SK-N-SH (cell line): ENCODE data around the gene RAB26. TPM values are rescaled to one million over a fixed set of nuclear protein-coding genes. Genes with fewer than 3 reads are reported as not detected.

Experiments
- CTCF ChIA-PET: fragments of 300-600, 350-600 bp; formaldehyde crosslinking; extraction: SDS; loops from one replicate; lab custom pipeline; 2021; lab: Yijun Ruan, JAX
- POLR2A ChIA-PET: fragments of 350-600 bp; sonication (Branson Sonifier 250); formaldehyde crosslinking; extraction: SDS; loops from one replicate; lab custom pipeline; 2020; ENCODE audit warnings: antibody characterized with exemption, inconsistent platforms; lab: Yijun Ruan, JAX
- DNase-seq: peaks from one replicate; pipeline ENCODE4 v3.0.0; 2012
- H2AFZ ChIP-seq: fragments of 200-600 bp; sonication (generic); 2 replicates; pipeline ENCODE4 v1.8.1; 2016; ENCODE audit warnings: antibody characterized with exemption, mild to moderate bottlenecking, low read depth
- H3F3A ChIP-seq: fragments of 200-600 bp; sonication (generic); replicated peaks from 2 replicates; pipeline ENCODE3; 2016; ENCODE audit warnings: antibody characterized with exemption, mild to moderate bottlenecking; ENCODE audit not compliant: insufficient read depth
- H3K27ac ChIP-seq, 2 experiments: fragments of 200-500 bp in 1 of 2; fragments of 200-600 bp in 1 of 2; sonication (Bioruptor generic) in 1 of 2; sonication (generic), shearing (Covaris generic) in 1 of 2; 2 replicates each; pipeline versions ENCODE4 v1.5.1 to v1.6.1; 2014 to 2016; ENCODE audit warnings: low read depth in 2 of 2, inconsistent platforms in 1 of 2, low read length in 1 of 2, mild to moderate bottlenecking in 1 of 2, mixed read lengths in 1 of 2
- H3K27me3 ChIP-seq: fragments of 200-600 bp; sonication (generic), shearing (Covaris generic); 2 replicates; pipeline ENCODE4 v1.6.1; 2016; ENCODE audit warnings: mixed run types; ENCODE audit not compliant: insufficient read depth
- H3K36me3 ChIP-seq, 2 experiments: fragments of 200-500 bp in 1 of 2; fragments of 200-600 bp in 1 of 2; sonication (Bioruptor generic) in 1 of 2; sonication (generic) in 1 of 2; replicated peaks in 1 of 2; 2 replicates each; pipeline versions ENCODE3 to v1.5.1; 2014 to 2016; ENCODE audit warnings: low read length in 1 of 2, mild to moderate bottlenecking in 1 of 2; ENCODE audit not compliant: insufficient read depth in 2 of 2, control insufficient read depth in 1 of 2
- H3K4me1 ChIP-seq, 2 experiments: fragments of 200-500 bp in 1 of 2; fragments of 200-600 bp in 1 of 2; sonication (Bioruptor generic) in 1 of 2; sonication (generic), shearing (Covaris generic) in 1 of 2; 2 replicates each; pipeline versions ENCODE4 v1.5.1 to v1.6.1; 2014 to 2016; ENCODE audit warnings: low read depth in 1 of 2, low read length in 1 of 2, mixed run types in 1 of 2; ENCODE audit not compliant: insufficient read depth in 2 of 2, control insufficient read depth in 1 of 2
- H3K4me2 ChIP-seq: fragments of 200-600 bp; sonication (generic), shearing (Covaris generic); 2 replicates; pipeline ENCODE4 v1.6.1; 2017; ENCODE audit warnings: mixed run types
- H3K4me3 ChIP-seq, 2 experiments: fragments of 200-500 bp in 1 of 2; fragments of 200-600 bp in 1 of 2; sonication (Bioruptor generic) in 1 of 2; sonication (generic), shearing (Covaris generic) in 1 of 2; 2 replicates each; pipeline versions ENCODE4 v1.5.1 to v1.8.1; 2014 to 2016; ENCODE audit warnings: low read depth in 2 of 2, inconsistent platforms in 1 of 2, low read length in 1 of 2, mild to moderate bottlenecking in 1 of 2, mixed read lengths in 1 of 2, moderate library complexity in 1 of 2
- H3K79me2 ChIP-seq: fragments of 200-600 bp; sonication (generic); 2 replicates; pipeline ENCODE4 v1.8.1; 2017; ENCODE audit warnings: mild to moderate bottlenecking; ENCODE audit not compliant: insufficient read depth
- H3K9ac ChIP-seq: fragments of 200-600 bp; sonication (generic); 2 replicates; pipeline ENCODE4 v1.6.1; 2017; ENCODE audit warnings: mixed run types
- H3K9me2 ChIP-seq: fragments of 200-600 bp; sonication (generic); 2 replicates; pipeline ENCODE4 v1.6.1; 2017; ENCODE audit warnings: mixed run types
- H3K9me3 ChIP-seq: fragments of 200-600 bp; sonication (generic); 2 replicates; pipeline ENCODE4 v1.6.1; 2017; ENCODE audit warnings: mixed run types, mild to moderate bottlenecking, moderate library complexity
- H4K20me1 ChIP-seq: fragments of 200-600 bp; sonication (generic); 2 replicates; pipeline ENCODE4 v1.6.1; 2017; ENCODE audit warnings: mild to moderate bottlenecking, mixed run types; ENCODE audit not compliant: insufficient read depth
- ELF1 ChIP-seq: IDR thresholded peaks from 2 replicates; pipeline ENCODE4 v1.4.0; 2012
- EP300 ChIP-seq, 2 experiments: IDR thresholded peaks; 2 replicates each; pipeline versions ENCODE4 v1.4.0 to v1.6.1; 2012; ENCODE audit warnings: borderline replicate concordance in 1 of 2, low read depth in 1 of 2, low read length in 1 of 2
- FOXJ3 ChIP-seq: sonication (generic); formaldehyde crosslinking; IDR thresholded peaks from 2 replicates; pipeline ENCODE4 v1.5.1; 2020; ENCODE audit warnings: mild to moderate bottlenecking, missing genetic modification reagents
- GABPA ChIP-seq: IDR thresholded peaks from 2 replicates; pipeline ENCODE4 v1.4.0; 2012; ENCODE audit warnings: low read depth, mild to moderate bottlenecking
- MEF2A ChIP-seq: IDR thresholded peaks from 2 replicates; pipeline ENCODE4 v1.4.0; 2012; ENCODE audit warnings: low read depth, borderline replicate concordance
- NRF1 ChIP-seq: IDR thresholded peaks from 2 replicates; pipeline ENCODE4 v1.6.1; 2012; ENCODE audit warnings: low read depth, mild to moderate bottlenecking, low read length
- POLR2AphosphoS5 ChIP-seq: IDR thresholded peaks from 2 replicates; pipeline ENCODE4 v1.6.1; 2012; ENCODE audit warnings: low read depth, low read length
- RAD21 ChIP-seq: IDR thresholded peaks from 2 replicates; pipeline ENCODE4 v1.6.1; 2012; ENCODE audit warnings: mild to moderate bottlenecking, low read length
- RCOR1 ChIP-seq: fragments of 150-350 bp; IDR thresholded peaks from 2 replicates; pipeline ENCODE4 v1.6.1; 2017; ENCODE audit warnings: antibody characterized with exemption, low read length
- RFX5 ChIP-seq: IDR thresholded peaks from 2 replicates; pipeline ENCODE4 v1.6.1; 2012; ENCODE audit warnings: mild to moderate bottlenecking, improper control_type of control experiment, low read length
- RXRA ChIP-seq: IDR thresholded peaks from 2 replicates; pipeline ENCODE4 v1.4.0; 2012; ENCODE audit warnings: low read depth, mild to moderate bottlenecking, borderline replicate concordance
- TAF1 ChIP-seq: IDR thresholded peaks from 2 replicates; pipeline ENCODE4 v1.6.1; 2012; ENCODE audit warnings: low read depth, mild to moderate bottlenecking, low read length, moderate library complexity, borderline replicate concordance
- TEAD4 ChIP-seq: IDR thresholded peaks from 2 replicates; pipeline ENCODE4 v1.4.0; 2012; ENCODE audit warnings: mild to moderate bottlenecking, borderline replicate concordance; ENCODE audit not compliant: insufficient read depth
- WGBS: methylation state at CpG from one replicate; pipeline ENCODE4 v1.1.6; 2017; ENCODE audit warnings: low lambda C conversion rate; 5-methylcytosine and 5-hydroxymethylcytosine counted together
- polyA plus RNA-seq, 3 experiments: library from polyadenylated mRNA; depleted of rRNA; stranded (reverse); fragments of >200 nt; gene quantifications; 2 replicates each; pipeline ENCODE4 v1.2.3, GENCODE V29; 2012
- TF ChIP-seq, protein P1 (sequence below): IDR thresholded peaks from 2 replicates; pipeline ENCODE4; 2012
- TF ChIP-seq, protein P2 (sequence below): IDR thresholded peaks from 2 replicates; pipeline ENCODE4 v1.6.1; 2012; ENCODE audit warnings: mild to moderate bottlenecking, low read depth, low read length, moderate library complexity
- TF ChIP-seq, protein P3 (sequence below): fragments of 150-350 bp; IDR thresholded peaks from 2 replicates; pipeline ENCODE4 v1.6.1; 2016; ENCODE audit warnings: mild to moderate bottlenecking, low read depth, low read length
- TF ChIP-seq, protein P4 (sequence below): IDR thresholded peaks from 2 replicates; pipeline ENCODE4 v1.4.0; 2012; ENCODE audit warnings: low read depth, borderline replicate concordance
- TF ChIP-seq, protein P5 (sequence below): fragments of 150-350 bp; IDR thresholded peaks from 2 replicates; pipeline ENCODE4 v1.6.1; 2017; ENCODE audit warnings: antibody characterized with exemption, low read length, low read depth, borderline replicate concordance

Gene RAB26
- polyA plus RNA-seq, 1 of the 3 experiments (the other 2 are of a cell fraction) = 14.3 TPM

DNA sequence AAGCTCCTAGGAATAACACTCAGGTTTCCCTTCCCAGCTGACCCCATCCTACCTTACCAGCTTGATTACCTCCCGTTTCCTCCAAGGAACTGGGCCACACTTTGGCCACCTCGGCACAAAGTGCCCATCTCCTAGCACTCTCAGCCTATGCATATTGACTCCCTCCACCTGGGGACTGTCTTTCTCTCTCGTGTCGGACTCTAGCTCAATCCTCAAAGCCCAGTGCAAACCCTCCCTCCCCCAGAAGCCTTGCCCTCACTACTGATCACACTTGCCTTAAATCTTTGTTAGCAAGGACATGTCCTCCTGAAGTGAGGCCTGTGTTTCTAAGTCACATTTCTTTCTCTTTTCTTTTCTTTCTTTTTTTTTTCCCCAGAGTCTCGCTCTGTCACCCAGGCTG, 2.6 kb upstream of the RAB26 start (continued):
- TF ChIP-seq, protein P1, sequence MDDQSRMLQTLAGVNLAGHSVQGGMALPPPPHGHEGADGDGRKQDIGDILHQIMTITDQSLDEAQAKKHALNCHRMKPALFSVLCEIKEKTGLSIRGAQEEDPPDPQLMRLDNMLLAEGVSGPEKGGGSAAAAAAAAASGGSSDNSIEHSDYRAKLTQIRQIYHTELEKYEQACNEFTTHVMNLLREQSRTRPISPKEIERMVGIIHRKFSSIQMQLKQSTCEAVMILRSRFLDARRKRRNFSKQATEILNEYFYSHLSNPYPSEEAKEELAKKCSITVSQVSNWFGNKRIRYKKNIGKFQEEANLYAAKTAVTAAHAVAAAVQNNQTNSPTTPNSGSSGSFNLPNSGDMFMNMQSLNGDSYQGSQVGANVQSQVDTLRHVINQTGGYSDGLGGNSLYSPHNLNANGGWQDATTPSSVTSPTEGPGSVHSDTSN = no peak

DNA sequence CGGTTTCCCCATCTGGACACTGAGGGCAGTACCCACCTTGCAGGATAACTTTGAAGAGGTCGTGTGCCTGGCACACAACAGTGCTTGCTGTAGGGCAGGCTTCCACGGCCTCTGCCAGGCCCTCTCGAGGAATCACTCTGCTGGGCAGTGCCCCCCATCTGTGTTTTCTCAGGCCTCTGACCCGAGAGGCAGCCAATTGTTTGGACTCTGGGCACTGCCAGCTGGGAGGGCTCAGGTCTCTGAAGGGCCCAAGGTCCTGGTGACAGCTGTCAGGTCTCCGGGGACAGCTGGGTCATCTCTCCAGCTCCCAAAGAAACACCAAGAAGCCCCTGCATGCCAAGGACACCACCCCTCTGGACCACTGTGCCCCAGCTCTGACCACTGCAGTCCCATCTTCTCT, 1.0 kb upstream of the RAB26 start:
- peaks cover 10 to 15% of the 10 kb centered on the region in 2 experiments for H3K36me3 ChIP-seq
- peaks cover 31% of the 10 kb centered on the region for H3F3A ChIP-seq
- no peak overlapping the region for H3K9ac ChIP-seq
- H3K9me2 ChIP-seq = no peaks in the 10 kb centered on the region
- no peaks in the 10 kb centered on the region for H3K27me3 ChIP-seq
- no peak for TF ChIP-seq TAF1
- no peak for TF ChIP-seq EP300 (IDR thresholded peaks at IDR 0.05; ENCODE audit: borderline replicate concordance in 1 of 2, low read depth in 1 of 2, low read length in 1 of 2)
- TF ChIP-seq RCOR1 = no peak
- no peak for TF ChIP-seq RFX5
- TF ChIP-seq POLR2AphosphoS5 = no peak
- TF ChIP-seq, protein P2, sequence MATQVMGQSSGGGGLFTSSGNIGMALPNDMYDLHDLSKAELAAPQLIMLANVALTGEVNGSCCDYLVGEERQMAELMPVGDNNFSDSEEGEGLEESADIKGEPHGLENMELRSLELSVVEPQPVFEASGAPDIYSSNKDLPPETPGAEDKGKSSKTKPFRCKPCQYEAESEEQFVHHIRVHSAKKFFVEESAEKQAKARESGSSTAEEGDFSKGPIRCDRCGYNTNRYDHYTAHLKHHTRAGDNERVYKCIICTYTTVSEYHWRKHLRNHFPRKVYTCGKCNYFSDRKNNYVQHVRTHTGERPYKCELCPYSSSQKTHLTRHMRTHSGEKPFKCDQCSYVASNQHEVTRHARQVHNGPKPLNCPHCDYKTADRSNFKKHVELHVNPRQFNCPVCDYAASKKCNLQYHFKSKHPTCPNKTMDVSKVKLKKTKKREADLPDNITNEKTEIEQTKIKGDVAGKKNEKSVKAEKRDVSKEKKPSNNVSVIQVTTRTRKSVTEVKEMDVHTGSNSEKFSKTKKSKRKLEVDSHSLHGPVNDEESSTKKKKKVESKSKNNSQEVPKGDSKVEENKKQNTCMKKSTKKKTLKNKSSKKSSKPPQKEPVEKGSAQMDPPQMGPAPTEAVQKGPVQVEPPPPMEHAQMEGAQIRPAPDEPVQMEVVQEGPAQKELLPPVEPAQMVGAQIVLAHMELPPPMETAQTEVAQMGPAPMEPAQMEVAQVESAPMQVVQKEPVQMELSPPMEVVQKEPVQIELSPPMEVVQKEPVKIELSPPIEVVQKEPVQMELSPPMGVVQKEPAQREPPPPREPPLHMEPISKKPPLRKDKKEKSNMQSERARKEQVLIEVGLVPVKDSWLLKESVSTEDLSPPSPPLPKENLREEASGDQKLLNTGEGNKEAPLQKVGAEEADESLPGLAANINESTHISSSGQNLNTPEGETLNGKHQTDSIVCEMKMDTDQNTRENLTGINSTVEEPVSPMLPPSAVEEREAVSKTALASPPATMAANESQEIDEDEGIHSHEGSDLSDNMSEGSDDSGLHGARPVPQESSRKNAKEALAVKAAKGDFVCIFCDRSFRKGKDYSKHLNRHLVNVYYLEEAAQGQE = no peak
- no peak for TF ChIP-seq GABPA
- no peak for TF ChIP-seq RXRA
- TF ChIP-seq FOXJ3 (CRISPR knock-in tag) = no peak
- no peak for TF ChIP-seq TEAD4
- TF ChIP-seq ELF1 = no peak
- TF ChIP-seq RAD21 = no peak
- TF ChIP-seq, protein P1 = no peak
- no peak for TF ChIP-seq NRF1
- TF ChIP-seq, protein P3, sequence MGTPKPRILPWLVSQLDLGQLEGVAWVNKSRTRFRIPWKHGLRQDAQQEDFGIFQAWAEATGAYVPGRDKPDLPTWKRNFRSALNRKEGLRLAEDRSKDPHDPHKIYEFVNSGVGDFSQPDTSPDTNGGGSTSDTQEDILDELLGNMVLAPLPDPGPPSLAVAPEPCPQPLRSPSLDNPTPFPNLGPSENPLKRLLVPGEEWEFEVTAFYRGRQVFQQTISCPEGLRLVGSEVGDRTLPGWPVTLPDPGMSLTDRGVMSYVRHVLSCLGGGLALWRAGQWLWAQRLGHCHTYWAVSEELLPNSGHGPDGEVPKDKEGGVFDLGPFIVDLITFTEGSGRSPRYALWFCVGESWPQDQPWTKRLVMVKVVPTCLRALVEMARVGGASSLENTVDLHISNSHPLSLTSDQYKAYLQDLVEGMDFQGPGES = no peak
- TF ChIP-seq, protein P4, sequence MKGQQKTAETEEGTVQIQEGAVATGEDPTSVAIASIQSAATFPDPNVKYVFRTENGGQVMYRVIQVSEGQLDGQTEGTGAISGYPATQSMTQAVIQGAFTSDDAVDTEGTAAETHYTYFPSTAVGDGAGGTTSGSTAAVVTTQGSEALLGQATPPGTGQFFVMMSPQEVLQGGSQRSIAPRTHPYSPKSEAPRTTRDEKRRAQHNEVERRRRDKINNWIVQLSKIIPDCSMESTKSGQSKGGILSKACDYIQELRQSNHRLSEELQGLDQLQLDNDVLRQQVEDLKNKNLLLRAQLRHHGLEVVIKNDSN = no peak
- TF ChIP-seq MEF2A = no peak
- TF ChIP-seq, protein P5, sequence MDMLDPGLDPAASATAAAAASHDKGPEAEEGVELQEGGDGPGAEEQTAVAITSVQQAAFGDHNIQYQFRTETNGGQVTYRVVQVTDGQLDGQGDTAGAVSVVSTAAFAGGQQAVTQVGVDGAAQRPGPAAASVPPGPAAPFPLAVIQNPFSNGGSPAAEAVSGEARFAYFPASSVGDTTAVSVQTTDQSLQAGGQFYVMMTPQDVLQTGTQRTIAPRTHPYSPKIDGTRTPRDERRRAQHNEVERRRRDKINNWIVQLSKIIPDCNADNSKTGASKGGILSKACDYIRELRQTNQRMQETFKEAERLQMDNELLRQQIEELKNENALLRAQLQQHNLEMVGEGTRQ = no peak
- TF ChIP-seq, all 33 proteins: peak for 0
- no peak for DNase-seq
- H3K27ac ChIP-seq = peak overlapping the region in 1 of 2 experiments; percentile 80; a peak in 2 of 4 replicates
- CTCF ChIA-PET = interaction anchor here (0.6 to 4.1 kb wide), 7 partner anchors 81 to 373 kb away, joined by 3 to 31 read pairs (median 3); no protein-coding TSS in a partner anchor
- H3K4me1 ChIP-seq = peaks cover 35 to 54% of the 10 kb centered on the region in 2 experiments; a peak in 3 of 4 replicates
- H3K4me3 ChIP-seq = no peak overlapping the region
- no peaks in the 10 kb centered on the region for H3K9me3 ChIP-seq
- WGBS = 65% methylated on average over 3 of the region's 6 CpGs
- H2AFZ ChIP-seq = no peak overlapping the region
- POLR2A ChIA-PET = interaction anchor here (0.6 to 1.8 kb wide), 7 partner anchors 8 to 183 kb away, joined by 3 to 13 read pairs (median 4); partner anchors contain the start of genes MLST8, NTHL1, RPS2 and TRAF7
- H3K4me2 ChIP-seq = no peak overlapping the region
- peaks cover 31% of the 10 kb centered on the region for H3K79me2 ChIP-seq
- peaks cover 56% of the 10 kb centered on the region for H4K20me1 ChIP-seq
